Measurements from ENCODE around the gene GM2A. TPM values are rescaled to one million over a fixed set of nuclear protein-coding genes. Genes with fewer than 3 reads are reported as not detected.

Gene GM2A
- total and polyA plus RNA-seq, 9 donors, result 14.7 to 52.8 (median 28.6) TPM

- H3K27ac ChIP-seq, result no peak overlapping the region
- no peak for DNase-seq
- H3K4me1 ChIP-seq (ENCODE audit: insufficient read depth), result peaks cover 3% of the 10 kb centered on the region
- H3K9me3 ChIP-seq, result no peaks in the 10 kb centered on the region
- no peaks in the 10 kb centered on the region for H3K27me3 ChIP-seq
- no peak for TF ChIP-seq POLR2A (IDR thresholded peaks at IDR 0.05)
- TF ChIP-seq CTCF (IDR thresholded peaks at IDR 0.05), result no peak
- no peak for TF ChIP-seq EP300 (IDR thresholded peaks at IDR 0.05)
- H3K4me3 ChIP-seq, result no peak overlapping the region
- intact Hi-C loops (cut with DNase I), result no loop called here
- H3K36me3 ChIP-seq, result no peaks in the 10 kb centered on the region
- 52 to 69% (median 63%) methylated on average over 2 of the region's 2 CpGs for WGBS, 3 donors
Measured at GRCh38 chr5:151248651-151249050, 4.3 kb upstream of the GM2A start.

- H3K4me3 ChIP-seq, result no peak overlapping the region
- H3K4me1 ChIP-seq (ENCODE audit: insufficient read depth), result peaks cover 4% of the 10 kb centered on the region
- intact Hi-C loops (cut with DNase I), result no loop called here
- 75 to 86% (median 78%) methylated on average over 5 of the region's 5 CpGs for WGBS, 3 donors
- no peak for DNase-seq
- H3K9me3 ChIP-seq, result no peaks in the 10 kb centered on the region
- H3K36me3 ChIP-seq, result no peaks in the 10 kb centered on the region
- H3K27ac ChIP-seq, result no peak overlapping the region
- H3K27me3 ChIP-seq, result no peaks in the 10 kb centered on the region
- TF ChIP-seq CTCF (IDR thresholded peaks at IDR 0.05) (no peak), EP300 (IDR thresholded peaks at IDR 0.05) (no peak), POLR2A (IDR thresholded peaks at IDR 0.05) (no peak)
Measured at GRCh38 chr5:151249281-151249680, 3.7 kb upstream of the GM2A start.

- intact Hi-C loops (cut with DNase I), result loop anchor here in 2 of 4 donors (5.0 kb wide), 2 partner anchors 253 to 658 kb away; no protein-coding TSS in a partner anchor
- WGBS, 3 donors, result 86 to 87% (median 87%) methylated on average over 10 of the region's 10 CpGs
- peaks cover 4% of the 10 kb centered on the region for H3K4me1 ChIP-seq (ENCODE audit: insufficient read depth)
- no peak overlapping the region for H3K27ac ChIP-seq
- TF ChIP-seq POLR2A (IDR thresholded peaks at IDR 0.05) (no peak), EP300 (IDR thresholded peaks at IDR 0.05) (no peak), CTCF (IDR thresholded peaks at IDR 0.05) (no peak)
- H3K9me3 ChIP-seq, result no peaks in the 10 kb centered on the region
- no peaks in the 10 kb centered on the region for H3K27me3 ChIP-seq
- H3K4me3 ChIP-seq, result no peak overlapping the region
- no peak for DNase-seq
- H3K36me3 ChIP-seq, result no peaks in the 10 kb centered on the region
Measured at GRCh38 chr5:151250346-151251000, 2.5 kb upstream of the GM2A start.

GRCh38 chr5:151251001-151251551, 1.9 kb upstream of the GM2A start:
- DNase-seq, result no peak
- no peaks in the 10 kb centered on the region for H3K27me3 ChIP-seq
- 90 to 95% (median 91%) methylated on average over 5 of the region's 5 CpGs for WGBS, 3 donors
- H3K36me3 ChIP-seq, result no peaks in the 10 kb centered on the region
- intact Hi-C loops (cut with DNase I), result loop anchor here in 2 of 4 donors (5.0 kb wide), 2 partner anchors 254 to 659 kb away; no protein-coding TSS in a partner anchor
- no peak overlapping the region for H3K4me3 ChIP-seq
- H3K27ac ChIP-seq, result no peak overlapping the region
- no peaks in the 10 kb centered on the region for H3K9me3 ChIP-seq
- peaks cover 4% of the 10 kb centered on the region for H3K4me1 ChIP-seq (ENCODE audit: insufficient read depth)
- TF ChIP-seq EP300 (IDR thresholded peaks at IDR 0.05), result no peak
- no peak for TF ChIP-seq CTCF (IDR thresholded peaks at IDR 0.05)
- TF ChIP-seq POLR2A (IDR thresholded peaks at IDR 0.05), result no peak
